Peyer's patch (tissue), 4 donors: ENCODE data around the gene KCNQ5. TPM values are rescaled to one million over a fixed set of nuclear protein-coding genes. Genes with fewer than 3 reads are reported as not detected.

Experiments used
- DNase-seq, 3 donors: peaks; one replicate each; pipeline ENCODE4 v3.0.0-alpha.2; 2017 to 2019
- H3K27ac ChIP-seq, 4 donors: fragments of 200-600 bp; sonication (generic); one replicate each; pipeline ENCODE4 v1.5.1; 2016 to 2019
- H3K27me3 ChIP-seq, 2 donors: fragments of 200-600 bp; sonication (generic); one replicate each; pipeline ENCODE4 v1.5.1; 2019
- H3K36me3 ChIP-seq, 3 donors: fragments of 200-600 bp; sonication (generic); one replicate each; pipeline ENCODE4 v1.5.1; 2016 to 2019
- H3K4me1 ChIP-seq, 4 donors: fragments of 200-600 bp; sonication (generic); one replicate each; pipeline ENCODE4 v1.5.1; 2016 to 2019
- H3K4me3 ChIP-seq, 4 donors: fragments of 200-600 bp; sonication (generic); 1 replicate in 3 of 4; 2 replicates in 1 of 4; pipeline ENCODE4 v1.5.1; 2016 to 2019; ENCODE audit warnings: mild to moderate bottlenecking in 1 of 4
- H3K9me3 ChIP-seq, 4 donors: fragments of 200-600 bp; sonication (generic); one replicate each; pipeline ENCODE4 v1.5.1; 2016 to 2019; ENCODE audit warnings: mild to moderate bottlenecking in 1 of 4
- POLR2A ChIP-seq, 2 donors: fragments of 450-650 bp; IDR thresholded peaks; one replicate each; pipeline ENCODE4 v1.5.1; 2017; ENCODE audit warnings: antibody characterized with exemption in 2 of 2, mild to moderate bottlenecking in 2 of 2, moderate library complexity in 2 of 2
- total RNA-seq, 4 donors: library from RNA; depleted of rRNA; stranded (reverse); fragments of >200 nt; gene quantifications; one replicate each; pipeline ENCODE4 v1.1.0, GENCODE V29; 2016
- TF ChIP-seq, protein P1 (sequence below), 6 experiments: fragments of 450-650 bp in 4 of 6; fragments of 200-600 bp in 2 of 6; sonication (generic) in 1 of 6; IDR thresholded peaks; one replicate each; pipeline ENCODE4 v1.5.1; 2017 to 2019; ENCODE audit warnings: antibody characterized with exemption in 6 of 6, mild to moderate bottlenecking in 3 of 6, moderate library complexity in 1 of 6

The KCNQ5 gene
- total RNA-seq, 4 donors from 2014 or later, result 0.27 to 5.0 (median 0.38) TPM; not detected in 1

DNA sequence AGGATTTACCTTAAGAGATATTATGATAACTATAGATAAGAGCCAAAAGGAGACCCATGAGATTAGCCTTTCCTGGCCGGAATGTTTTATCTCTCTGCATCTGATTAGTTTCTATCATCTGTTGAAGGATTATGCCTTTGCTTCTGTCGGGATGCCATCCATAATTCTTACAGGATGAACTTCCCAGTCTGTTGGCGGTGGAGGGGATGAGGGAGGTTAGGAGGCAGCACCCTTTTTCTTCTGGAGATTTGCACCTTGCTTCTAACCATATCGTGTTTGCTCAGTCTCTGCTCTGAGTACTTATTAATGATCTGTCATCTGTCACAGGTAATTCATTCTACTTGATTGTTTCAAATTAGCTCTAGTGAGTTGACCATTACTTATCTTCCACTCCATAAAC lies 311.4 kb downstream of the KCNQ5 start:
- Histone ChIP-seq H3K4me3 (no peak overlapping the region), H3K36me3 (no peaks in the 10 kb centered on the region), H3K27me3 (no peaks in the 10 kb centered on the region), H3K27ac (no peak overlapping the region), H3K4me1 (no peaks in the 10 kb centered on the region), H3K9me3 (no peaks in the 10 kb centered on the region)
- DNase-seq, result no peak
- TF ChIP-seq POLR2A (IDR thresholded peaks at IDR 0.05), result no peak
- TF ChIP-seq, protein P1, sequence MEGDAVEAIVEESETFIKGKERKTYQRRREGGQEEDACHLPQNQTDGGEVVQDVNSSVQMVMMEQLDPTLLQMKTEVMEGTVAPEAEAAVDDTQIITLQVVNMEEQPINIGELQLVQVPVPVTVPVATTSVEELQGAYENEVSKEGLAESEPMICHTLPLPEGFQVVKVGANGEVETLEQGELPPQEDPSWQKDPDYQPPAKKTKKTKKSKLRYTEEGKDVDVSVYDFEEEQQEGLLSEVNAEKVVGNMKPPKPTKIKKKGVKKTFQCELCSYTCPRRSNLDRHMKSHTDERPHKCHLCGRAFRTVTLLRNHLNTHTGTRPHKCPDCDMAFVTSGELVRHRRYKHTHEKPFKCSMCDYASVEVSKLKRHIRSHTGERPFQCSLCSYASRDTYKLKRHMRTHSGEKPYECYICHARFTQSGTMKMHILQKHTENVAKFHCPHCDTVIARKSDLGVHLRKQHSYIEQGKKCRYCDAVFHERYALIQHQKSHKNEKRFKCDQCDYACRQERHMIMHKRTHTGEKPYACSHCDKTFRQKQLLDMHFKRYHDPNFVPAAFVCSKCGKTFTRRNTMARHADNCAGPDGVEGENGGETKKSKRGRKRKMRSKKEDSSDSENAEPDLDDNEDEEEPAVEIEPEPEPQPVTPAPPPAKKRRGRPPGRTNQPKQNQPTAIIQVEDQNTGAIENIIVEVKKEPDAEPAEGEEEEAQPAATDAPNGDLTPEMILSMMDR (IDR thresholded peaks at IDR 0.05), result no peak

DNA sequence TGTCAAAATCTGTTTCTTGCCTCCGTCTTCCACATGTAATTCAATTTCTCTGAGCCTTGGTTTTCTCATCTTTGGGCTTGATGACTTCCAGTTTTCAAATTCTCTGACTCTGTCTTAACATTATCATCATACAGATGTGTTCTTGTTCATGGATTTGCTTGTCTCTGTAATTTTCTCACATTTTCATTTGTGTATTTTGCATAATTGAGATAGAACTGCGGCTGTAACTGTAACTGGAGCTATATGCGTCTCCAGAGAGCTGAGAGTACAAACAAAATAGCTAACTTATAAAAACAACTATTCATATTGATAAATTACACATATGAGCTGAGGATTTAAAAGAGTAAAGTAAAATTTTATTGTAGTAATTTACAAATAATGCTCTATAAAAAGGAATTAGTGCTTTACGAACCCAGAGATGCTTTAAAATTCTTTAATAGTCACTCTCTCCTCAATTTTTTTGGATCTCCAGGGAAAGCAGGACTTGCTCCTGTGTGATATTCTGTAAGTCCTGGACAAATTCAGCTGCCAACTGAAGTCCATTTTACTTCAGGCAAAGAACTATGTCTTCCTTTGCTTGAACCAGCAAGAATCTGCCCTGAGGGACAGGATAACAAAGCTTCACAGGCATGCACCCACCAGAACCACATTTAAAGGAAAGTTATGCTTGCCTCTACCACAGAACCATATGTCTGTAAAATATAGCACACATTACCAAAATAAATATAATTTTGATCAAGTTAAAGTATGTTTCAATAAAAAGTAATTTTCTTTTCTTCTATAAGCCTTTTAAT lies 315.1 kb downstream of the KCNQ5 start:
- TF ChIP-seq, protein P1 (IDR thresholded peaks at IDR 0.05), result no peak
- TF ChIP-seq POLR2A (IDR thresholded peaks at IDR 0.05), result no peak
- Histone ChIP-seq H3K36me3 (no peaks in the 10 kb centered on the region), H3K9me3 (no peaks in the 10 kb centered on the region), H3K4me3 (no peak overlapping the region), H3K27ac (no peak overlapping the region), H3K27me3 (no peaks in the 10 kb centered on the region), H3K4me1 (no peaks in the 10 kb centered on the region)
- DNase-seq, result no peak

DNA sequence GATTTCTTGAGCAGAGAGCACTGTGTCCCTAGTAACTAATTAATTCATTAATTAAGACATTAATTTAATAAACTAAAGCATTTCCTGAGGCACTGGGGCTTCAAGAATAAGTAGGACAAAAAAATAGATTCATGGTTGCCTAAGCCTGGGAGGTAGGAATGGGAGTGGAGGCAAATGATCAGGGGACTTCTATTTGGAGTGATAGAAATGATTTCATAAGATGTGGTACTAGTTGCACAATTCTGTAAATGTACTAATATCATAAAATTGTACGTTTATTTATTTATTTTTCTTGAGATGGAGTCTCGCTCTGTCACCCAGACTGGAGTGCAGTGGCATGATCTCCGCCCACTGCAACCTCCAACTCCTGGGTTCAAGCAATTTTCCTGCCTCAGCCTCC lies 316.2 kb downstream of the KCNQ5 start:
- H3K9me3 ChIP-seq, result no peaks in the 10 kb centered on the region
- no peaks in the 10 kb centered on the region for H3K27me3 ChIP-seq
- no peaks in the 10 kb centered on the region for H3K4me1 ChIP-seq
- no peak for TF ChIP-seq POLR2A (IDR thresholded peaks at IDR 0.05)
- TF ChIP-seq, protein P1 (IDR thresholded peaks at IDR 0.05), result no peak
- H3K36me3 ChIP-seq, result no peaks in the 10 kb centered on the region
- H3K27ac ChIP-seq, result no peak overlapping the region
- no peak for DNase-seq
- no peak overlapping the region for H3K4me3 ChIP-seq

DNA sequence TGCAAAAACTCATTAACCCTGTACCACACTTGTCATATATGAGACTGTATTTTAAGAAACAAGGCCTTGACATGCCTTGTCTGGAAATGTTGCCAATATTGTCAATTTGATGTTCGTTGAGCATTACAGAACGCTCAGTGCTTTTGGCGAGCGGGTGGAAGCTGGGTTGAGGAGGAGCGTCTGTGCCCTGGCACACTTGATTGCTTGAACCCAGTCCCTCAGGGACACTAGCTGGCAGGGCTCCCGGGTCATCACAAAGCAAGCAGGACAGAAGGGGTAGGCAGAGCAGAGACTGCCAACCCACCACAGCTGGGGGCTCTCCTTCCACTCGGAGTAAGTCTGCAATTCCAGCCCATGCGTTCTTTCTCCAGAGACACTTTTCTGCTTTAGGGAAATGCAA lies 317.1 kb downstream of the KCNQ5 start:
- no peaks in the 10 kb centered on the region for H3K27me3 ChIP-seq
- H3K36me3 ChIP-seq, result no peaks in the 10 kb centered on the region
- no peak overlapping the region for H3K27ac ChIP-seq
- no peaks in the 10 kb centered on the region for H3K9me3 ChIP-seq
- no peaks in the 10 kb centered on the region for H3K4me1 ChIP-seq
- TF ChIP-seq POLR2A (IDR thresholded peaks at IDR 0.05), result no peak
- DNase-seq, result no peak
- no peak overlapping the region for H3K4me3 ChIP-seq

DNA sequence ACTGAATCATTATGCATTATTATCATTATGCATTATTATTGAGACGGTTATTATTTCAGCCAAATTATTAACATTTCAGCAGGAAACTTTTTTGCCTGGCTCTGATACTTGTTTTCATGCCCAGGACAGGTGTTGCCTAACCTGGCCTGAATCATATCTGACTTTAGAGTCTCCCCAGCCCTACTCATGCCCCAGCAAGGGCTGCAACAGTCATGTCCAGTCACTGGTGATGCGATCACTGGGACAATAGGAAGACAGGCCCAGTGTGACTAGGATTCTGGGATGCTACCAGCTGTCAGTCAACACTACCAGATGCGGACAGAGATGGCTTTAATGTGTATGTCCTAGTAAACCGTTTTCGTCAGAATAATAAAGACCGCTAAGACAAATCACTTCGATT lies 318.4 kb downstream of the KCNQ5 start:
- no peak overlapping the region for H3K27ac ChIP-seq
- no peak for DNase-seq
- TF ChIP-seq POLR2A (IDR thresholded peaks at IDR 0.05), result no peak
- TF ChIP-seq, protein P1 (IDR thresholded peaks at IDR 0.05), result no peak
- no peak overlapping the region for H3K4me3 ChIP-seq
- H3K9me3 ChIP-seq, result no peaks in the 10 kb centered on the region
- no peaks in the 10 kb centered on the region for H3K27me3 ChIP-seq
- H3K4me1 ChIP-seq, result no peaks in the 10 kb centered on the region
- no peaks in the 10 kb centered on the region for H3K36me3 ChIP-seq

DNA sequence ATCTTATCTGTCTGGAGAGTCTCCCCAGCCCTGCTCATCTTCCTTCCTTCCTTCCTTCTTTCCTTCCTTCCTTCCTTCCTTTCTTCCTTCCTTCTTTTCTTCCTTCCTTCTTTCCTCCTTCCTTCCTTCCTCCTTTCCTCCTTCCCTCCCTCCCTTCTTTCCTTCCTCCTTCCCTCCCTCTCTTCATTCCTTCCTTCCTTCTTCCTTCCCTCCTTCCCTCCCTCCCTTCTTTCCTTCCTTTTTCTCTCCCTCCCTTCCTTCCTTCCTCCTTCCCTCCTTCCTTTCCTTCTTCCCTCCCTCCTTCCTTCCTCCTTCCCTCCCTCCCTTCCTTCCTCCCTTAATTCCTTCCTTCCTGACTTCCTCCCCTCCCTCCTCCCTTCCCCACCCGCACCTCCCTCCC lies 319.4 kb downstream of the KCNQ5 start:
- TF ChIP-seq, protein P1 (IDR thresholded peaks at IDR 0.05), result no peak
- no peak for TF ChIP-seq POLR2A (IDR thresholded peaks at IDR 0.05)

More for the DNA sequence above, 319.4 kb downstream of the KCNQ5 start:
- Histone ChIP-seq H3K27ac (no peak overlapping the region), H3K4me1 (no peaks in the 10 kb centered on the region), H3K4me3 (no peak overlapping the region), H3K9me3 (no peaks in the 10 kb centered on the region), H3K27me3 (no peaks in the 10 kb centered on the region), H3K36me3 (no peaks in the 10 kb centered on the region)
- DNase-seq, result no peak
